ENCODE results near the gene SP2. TPM values are rescaled to one million over a fixed set of nuclear protein-coding genes. Genes with fewer than 3 reads are reported as not detected.

The SP2 gene
- total RNA-seq, 1 experiment from 2014 or later = 3.9 TPM

DNA sequence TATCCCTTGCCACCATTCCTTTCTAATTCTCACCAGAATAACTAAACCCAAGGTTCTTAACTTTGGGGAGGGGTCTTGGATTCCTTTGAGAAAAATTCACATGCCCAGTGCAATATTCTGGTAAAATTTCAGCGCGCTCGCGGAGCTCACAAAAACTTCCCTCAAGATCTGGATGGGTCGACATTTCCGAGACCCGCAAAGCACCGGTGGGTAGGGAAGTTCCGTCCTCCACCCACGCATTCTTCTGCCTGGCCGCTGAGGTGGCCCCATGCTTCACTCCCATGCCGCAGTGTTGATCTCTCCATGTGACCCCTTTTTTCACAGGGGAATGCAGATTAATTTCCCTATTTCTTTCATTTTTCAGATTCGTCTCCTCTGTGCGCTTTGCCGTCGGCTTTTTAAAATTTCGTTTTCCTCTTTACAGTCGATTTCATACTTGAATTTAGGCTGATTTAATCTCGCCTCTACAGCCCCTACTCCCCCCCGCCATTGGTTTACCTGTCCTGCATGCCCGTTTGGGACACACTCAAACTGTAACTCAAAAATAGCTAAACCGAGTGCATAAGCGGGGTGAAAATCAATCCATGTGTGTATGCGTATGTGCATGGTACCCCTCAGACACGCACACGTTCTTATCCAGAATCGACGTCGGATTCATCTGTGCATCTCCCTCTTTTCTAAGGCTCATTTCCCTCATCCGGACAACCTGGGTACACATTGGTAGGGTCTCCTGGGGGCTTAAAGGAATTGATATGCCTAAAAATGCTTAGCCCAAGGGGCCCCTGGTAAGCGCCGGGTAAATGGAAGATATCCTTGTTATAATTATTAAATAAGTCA lies 43.7 kb upstream of the SP2 start:
- Histone ChIP-seq H3K27ac (ENCODE audit: low read length) (no peak overlapping the region), H2AFZ (ENCODE audit: low read length) (no peak overlapping the region), H3K9me3 (ENCODE audit: low read length) (no peaks in the 10 kb centered on the region), H3K27me3 (ENCODE audit: low read length) (peaks cover 13% of the 10 kb centered on the region), H3K36me3 (ENCODE audit: low read depth, low read length) (no peaks in the 10 kb centered on the region), H3F3A (ENCODE audit: low read length, unreplicated experiment) (no peaks in the 10 kb centered on the region), H3K4me2 (ENCODE audit: low read length) (no peak overlapping the region), H3K79me2 (ENCODE audit: low read length) (peaks cover 22% of the 10 kb centered on the region), H3K9ac (ENCODE audit: low read length) (no peak overlapping the region), H3K4me3 (ENCODE audit: low read length) (no peak overlapping the region), H4K20me1 (ENCODE audit: low read length) (no peaks in the 10 kb centered on the region), H3K9me2 (replicated peaks; ENCODE audit: low read length) (no peaks in the 10 kb centered on the region), H3K4me1 (ENCODE audit: insufficient read depth, low read length) (peaks cover 16% of the 10 kb centered on the region)
- TF ChIP-seq EZH2phosphoT487 (IDR thresholded peaks at IDR 0.05; ENCODE audit: borderline replicate concordance, low read length) = no peak
- TF ChIP-seq EZH2 (IDR thresholded peaks at IDR 0.05; ENCODE audit: low read length, unreplicated experiment) = no peak
- TF ChIP-seq, protein P1, sequence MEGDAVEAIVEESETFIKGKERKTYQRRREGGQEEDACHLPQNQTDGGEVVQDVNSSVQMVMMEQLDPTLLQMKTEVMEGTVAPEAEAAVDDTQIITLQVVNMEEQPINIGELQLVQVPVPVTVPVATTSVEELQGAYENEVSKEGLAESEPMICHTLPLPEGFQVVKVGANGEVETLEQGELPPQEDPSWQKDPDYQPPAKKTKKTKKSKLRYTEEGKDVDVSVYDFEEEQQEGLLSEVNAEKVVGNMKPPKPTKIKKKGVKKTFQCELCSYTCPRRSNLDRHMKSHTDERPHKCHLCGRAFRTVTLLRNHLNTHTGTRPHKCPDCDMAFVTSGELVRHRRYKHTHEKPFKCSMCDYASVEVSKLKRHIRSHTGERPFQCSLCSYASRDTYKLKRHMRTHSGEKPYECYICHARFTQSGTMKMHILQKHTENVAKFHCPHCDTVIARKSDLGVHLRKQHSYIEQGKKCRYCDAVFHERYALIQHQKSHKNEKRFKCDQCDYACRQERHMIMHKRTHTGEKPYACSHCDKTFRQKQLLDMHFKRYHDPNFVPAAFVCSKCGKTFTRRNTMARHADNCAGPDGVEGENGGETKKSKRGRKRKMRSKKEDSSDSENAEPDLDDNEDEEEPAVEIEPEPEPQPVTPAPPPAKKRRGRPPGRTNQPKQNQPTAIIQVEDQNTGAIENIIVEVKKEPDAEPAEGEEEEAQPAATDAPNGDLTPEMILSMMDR (conservative IDR thresholded peaks at IDR 0.05; ENCODE audit: low read depth, low read length) = no peak
- intact Hi-C loops (cut with micrococcal nuclease) = no loop called here
- ATAC-seq = no peak
- no peak for DNase-seq
- ChIA-PET CTCF (no interaction called here), POLR2A (ENCODE audit: unreplicated experiment) (no interaction called here)
- BruUV-seq (replicated peaks) = no TSS peak

DNA sequence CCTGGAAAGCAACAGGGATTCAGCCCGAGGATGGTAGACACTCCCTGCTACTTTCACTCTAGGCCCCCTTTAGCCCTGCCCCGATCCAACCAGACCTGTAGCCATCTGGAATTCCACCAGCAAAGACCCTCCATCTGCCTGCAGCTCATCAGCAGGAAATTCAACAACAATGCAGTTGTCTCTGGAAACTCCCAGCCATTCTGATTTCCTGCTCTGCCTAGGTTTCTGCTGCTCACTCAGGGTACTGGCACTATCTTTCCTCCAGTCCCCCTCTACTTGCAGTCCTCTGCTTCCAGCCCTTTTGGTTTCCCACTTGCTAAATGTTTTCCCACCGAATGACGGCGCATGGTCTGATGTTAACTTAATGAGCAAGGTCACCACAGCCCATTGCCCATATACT lies 42.4 kb upstream of the SP2 start:
- DNase-seq = no peak
- H3K9me2 ChIP-seq (replicated peaks; ENCODE audit: low read length) = no peaks in the 10 kb centered on the region
- peaks cover 16% of the 10 kb centered on the region for H3K4me1 ChIP-seq (ENCODE audit: insufficient read depth, low read length)
- no peaks in the 10 kb centered on the region for H4K20me1 ChIP-seq (ENCODE audit: low read length)
- BruUV-seq (replicated peaks) = no TSS peak
- ChIA-PET POLR2A (ENCODE audit: unreplicated experiment) (no interaction called here), CTCF (no interaction called here)
- no peak overlapping the region for H3K4me3 ChIP-seq (ENCODE audit: low read length)
- no peaks in the 10 kb centered on the region for H3K36me3 ChIP-seq (ENCODE audit: low read depth, low read length)
- no peak overlapping the region for H3K27ac ChIP-seq (ENCODE audit: low read length)
- H3K9me3 ChIP-seq (ENCODE audit: low read length) = no peaks in the 10 kb centered on the region
- ATAC-seq = no peak
- H3K27me3 ChIP-seq (ENCODE audit: low read length) = peaks cover 13% of the 10 kb centered on the region
- TF ChIP-seq EZH2phosphoT487 (IDR thresholded peaks at IDR 0.05; ENCODE audit: borderline replicate concordance, low read length) (no peak), EZH2 (IDR thresholded peaks at IDR 0.05; ENCODE audit: low read length, unreplicated experiment) (no peak)
- TF ChIP-seq, protein P1 (conservative IDR thresholded peaks at IDR 0.05; ENCODE audit: low read depth, low read length) = no peak
- H3F3A ChIP-seq (ENCODE audit: low read length, unreplicated experiment) = no peaks in the 10 kb centered on the region
- H3K79me2 ChIP-seq (ENCODE audit: low read length) = peaks cover 19% of the 10 kb centered on the region
- H2AFZ ChIP-seq (ENCODE audit: low read length) = no peak overlapping the region
- no peak overlapping the region for H3K9ac ChIP-seq (ENCODE audit: low read length)
- H3K4me2 ChIP-seq (ENCODE audit: low read length) = no peak overlapping the region
- intact Hi-C loops (cut with micrococcal nuclease) = no loop called here

DNA sequence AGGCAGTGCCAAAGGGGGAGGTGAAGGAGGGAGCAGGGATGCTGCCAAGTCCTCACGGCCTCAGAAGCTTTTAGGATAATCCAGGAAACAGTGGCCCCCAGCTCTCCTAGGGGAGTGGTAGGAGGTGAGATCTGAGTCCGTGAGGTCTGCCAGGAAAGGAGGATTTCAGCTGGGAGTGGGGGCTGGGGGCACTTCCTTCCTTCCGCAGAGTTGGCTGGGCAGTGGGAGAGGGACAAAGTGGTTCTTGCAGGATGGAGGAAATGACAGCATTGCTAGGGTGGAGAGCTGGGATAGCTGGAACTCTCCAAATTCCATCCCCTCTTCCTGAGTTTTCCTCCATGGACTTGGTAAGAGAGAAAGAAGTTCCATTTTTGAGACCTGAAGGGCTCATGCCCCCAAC lies 40.3 kb upstream of the SP2 start:
- Histone ChIP-seq H3K9ac (ENCODE audit: low read length) (no peak overlapping the region), H3K9me2 (replicated peaks; ENCODE audit: low read length) (no peaks in the 10 kb centered on the region), H3K4me1 (ENCODE audit: insufficient read depth, low read length) (no peaks in the 10 kb centered on the region; the same call in 1 of the 2 replicates), H3K79me2 (ENCODE audit: low read length) (no peaks in the 10 kb centered on the region), H3K36me3 (ENCODE audit: low read depth, low read length) (no peaks in the 10 kb centered on the region), H3K27me3 (ENCODE audit: low read length) (peaks cover 13% of the 10 kb centered on the region), H4K20me1 (ENCODE audit: low read length) (no peaks in the 10 kb centered on the region), H3F3A (ENCODE audit: low read length, unreplicated experiment) (no peaks in the 10 kb centered on the region), H3K4me2 (ENCODE audit: low read length) (no peak overlapping the region), H3K27ac (ENCODE audit: low read length) (no peak overlapping the region), H2AFZ (ENCODE audit: low read length) (no peak overlapping the region), H3K9me3 (ENCODE audit: low read length) (no peaks in the 10 kb centered on the region), H3K4me3 (ENCODE audit: low read length) (no peak overlapping the region)
- ChIA-PET CTCF (no interaction called here), POLR2A (ENCODE audit: unreplicated experiment) (no interaction called here)
- no peak for TF ChIP-seq EZH2 (IDR thresholded peaks at IDR 0.05; ENCODE audit: low read length, unreplicated experiment)
- TF ChIP-seq, protein P1 (conservative IDR thresholded peaks at IDR 0.05; ENCODE audit: low read depth, low read length) = no peak
- no peak for TF ChIP-seq EZH2phosphoT487 (IDR thresholded peaks at IDR 0.05; ENCODE audit: borderline replicate concordance, low read length)
- DNase-seq (no peak), ATAC-seq (no peak)
- no TSS peak for BruUV-seq (replicated peaks)
- intact Hi-C loops (cut with micrococcal nuclease) = no loop called here
